Measurements from ENCODE around the gene PRPF18.

Gene PRPF18

DNA sequence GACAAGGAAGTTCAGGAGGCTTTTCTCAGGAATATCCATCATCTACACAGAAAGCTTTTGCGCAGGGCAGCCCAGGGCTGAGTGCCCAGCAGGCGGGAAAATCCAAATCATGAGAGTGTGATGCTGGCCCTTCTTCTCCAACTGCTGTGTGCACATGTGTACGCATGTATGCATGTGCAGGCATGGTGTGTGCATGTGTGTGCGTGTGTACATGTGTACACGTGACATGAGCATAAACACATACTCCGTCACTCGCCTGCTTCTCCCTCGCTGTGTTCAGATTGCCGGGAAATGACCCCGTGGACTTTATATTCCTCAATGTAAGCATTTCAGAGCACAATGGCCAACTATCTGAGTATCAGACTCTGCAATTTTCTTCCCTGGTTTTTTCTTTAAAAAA is 85.1 kb downstream of the PRPF18 start:
- no peak for DNase-seq

- no peak for DNase-seq
Observed at GRCh38 chr10:13672548-13672947, 85.8 kb downstream of the PRPF18 start.

GRCh38 chr10:13673156-13673555 is 86.4 kb downstream of the PRPF18 start:
- DNase-seq, result no peak

- DNase-seq, result no peak
Observed at GRCh38 chr10:13674645-13675588, 88.2 kb downstream of the PRPF18 start.

- DNase-seq, result no peak
Observed at GRCh38 chr10:13678101-13678843, 91.5 kb downstream of the PRPF18 start.

All from central memory CD4-positive, alpha-beta T cell (primary cell).